Cardiac muscle cell (in vitro differentiated cells and primary cell): ENCODE measurements around the gene MRPL51. TPM values are rescaled to one million over a fixed set of nuclear protein-coding genes. Genes with fewer than 3 reads are reported as not detected.
A peak's percentile ranks its signal among the peaks of the same experiment; 100 is the strongest.

Experiments used
- DNase-seq, 2 donors: peaks; one replicate each; pipeline versions ENCODE4 v3.0.0 to v3.0.0-alpha.2; 2010 to 2017; ENCODE audit warnings: low read depth in 1 of 2, low spot score in 1 of 2
- H3K27ac ChIP-seq: fragments of 200-600 bp; sonication (generic); 2 replicates; pipeline ENCODE4 v1.5.1; 2016
- H3K27me3 ChIP-seq: fragments of 200-600 bp; sonication (generic); 2 replicates; pipeline ENCODE4 v1.6.0; 2016; ENCODE audit warnings: control low read depth
- H3K36me3 ChIP-seq: fragments of 200-600 bp; sonication (generic); 2 replicates; pipeline ENCODE4 v1.5.1; 2016; ENCODE audit warnings: control low read depth
- H3K4me1 ChIP-seq: fragments of 200-600 bp; sonication (generic); 2 replicates; pipeline ENCODE4 v1.8.1; 2017; ENCODE audit warnings: low read depth, mild to moderate bottlenecking, mixed run types
- H3K4me3 ChIP-seq: fragments of 200-600 bp; sonication (generic); 2 replicates; pipeline ENCODE4 v1.5.1; 2016; ENCODE audit warnings: mild to moderate bottlenecking
- H3K9me3 ChIP-seq: fragments of 200-600 bp; sonication (generic); 2 replicates; pipeline ENCODE4 v1.5.1; 2017; ENCODE audit warnings: low read depth, mild to moderate bottlenecking, control low read depth
- CTCF ChIP-seq: IDR thresholded peaks from 2 replicates; pipeline ENCODE4 v1.5.1; 2012; ENCODE audit warnings: low read depth, mild to moderate bottlenecking, low read length
- polyA plus RNA-seq: library from polyadenylated mRNA; unstranded; fragments of >200 nt; fragmentation: Nextera tagmentation; extraction: Ambion mirVana; gene quantifications from 2 replicates; pipeline ENCODE4 v1.2.1, GENCODE V29; 2016
- total RNA-seq: library from RNA; depleted of rRNA; stranded (reverse); fragments of >200 nt; gene quantifications from 2 replicates; pipeline ENCODE4 v1.2.3, GENCODE V29; 2016

Gene MRPL51
- total RNA-seq (75.1 and 104 TPM in 2 replicates), polyA plus RNA-seq (279 and 308 TPM in 2 replicates)

GRCh38 chr12:6492838-6493496, at the start of gene MRPL51:
MRPL51 (minus strand) TSS chr12:6493262; CDS start chr12:6493136, 126 bp downstream.
- peak within 1 kb of the TSS; percentile 69 for H3K4me3 ChIP-seq

GRCh38 chr12:6542209-6543009, 49.3 kb upstream of the MRPL51 start:
- no peaks in the 10 kb centered on the region for H3K9me3 ChIP-seq
- H3K27me3 ChIP-seq: no peaks in the 10 kb centered on the region
- H3K4me3 ChIP-seq: no peak overlapping the region
- peaks cover 22% of the 10 kb centered on the region for H3K36me3 ChIP-seq
- peaks cover 10% of the 10 kb centered on the region for H3K4me1 ChIP-seq
- H3K27ac ChIP-seq: peak overlapping the region; percentile 54
- DNase-seq: no peak
- TF ChIP-seq CTCF: no peak

More at GRCh38 chr12:6492838-6493496, at the start of gene MRPL51:
- Histone ChIP-seq H3K27me3 (no peaks in the 10 kb centered on the region), H3K36me3 (peaks cover 20% of the 10 kb centered on the region), H3K27ac (peak within 1 kb of the TSS; percentile 93), H3K9me3 (no peaks in the 10 kb centered on the region), H3K4me1 (peaks cover 14% of the 10 kb centered on the region)
- TF ChIP-seq CTCF: no peak
- peak; percentile 96 to 97 for DNase-seq

GRCh38 chr12:6541371-6542165, 48.5 kb upstream of the MRPL51 start:
- no peak for DNase-seq
- H3K27ac ChIP-seq: peak overlapping the region; percentile 54
- no peaks in the 10 kb centered on the region for H3K27me3 ChIP-seq
- peaks cover 25% of the 10 kb centered on the region for H3K36me3 ChIP-seq
- peaks cover 12% of the 10 kb centered on the region for H3K4me1 ChIP-seq
- no peak for TF ChIP-seq CTCF
- no peaks in the 10 kb centered on the region for H3K9me3 ChIP-seq
- H3K4me3 ChIP-seq: no peak overlapping the region

- Histone ChIP-seq H3K36me3 (peaks cover 26% of the 10 kb centered on the region), H3K4me3 (no peak overlapping the region), H3K27ac (peak overlapping the region; percentile 54), H3K4me1 (peaks cover 20% of the 10 kb centered on the region), H3K27me3 (no peaks in the 10 kb centered on the region), H3K9me3 (no peaks in the 10 kb centered on the region)
- TF ChIP-seq CTCF: no peak
- peak; percentile 77 to 97 for DNase-seq
These were observed 47.3 kb upstream of the MRPL51 start for GRCh38 chr12:6540181-6540877.

GRCh38 chr12:6539707-6540134, 46.7 kb upstream of the MRPL51 start:
- H3K9me3 ChIP-seq: no peaks in the 10 kb centered on the region
- no peak for DNase-seq
- peak overlapping the region; percentile 54 for H3K27ac ChIP-seq
- TF ChIP-seq CTCF: no peak
- H3K4me1 ChIP-seq: peaks cover 20% of the 10 kb centered on the region
- H3K4me3 ChIP-seq: no peak overlapping the region
- H3K36me3 ChIP-seq: peaks cover 26% of the 10 kb centered on the region
- H3K27me3 ChIP-seq: no peaks in the 10 kb centered on the region
